ENCODE results near the gene ERMP1.

GRCh38 chr9:5876711-5877110 lies 43.8 kb upstream of the ERMP1 start:
- TF ChIP-seq POLR2AphosphoS5 (IDR thresholded peaks at IDR 0.05; ENCODE audit: low read depth, low read length) (no peak), TAF1 (IDR thresholded peaks at IDR 0.05; ENCODE audit: borderline replicate concordance, low read depth, low read length) (no peak)

Data from GM12892 (cell line).